Activated CD8-positive, alpha-beta T cell treated with anti-CD3 and anti-CD28 coated beads for 36 hours (primary cell): ENCODE results near the gene TFEB. TPM values are rescaled to one million over a fixed set of nuclear protein-coding genes. Genes with fewer than 3 reads are reported as not detected.

ENCODE experiments used
- ATAC-seq: fragments of 200-7000 bp; cut with Tn5 transposase; one replicate; pipeline ENCODE4 v1.10.0; 2021; ENCODE audit warnings: mild to moderate bottlenecking, moderate library complexity
- CTCF ChIA-PET: fragments of 350-600 bp; sonication (Branson Sonifier 250); formaldehyde crosslinking; loops from one replicate; lab custom pipeline; 2021; ENCODE audit warnings: antibody characterized with exemption; lab: Charles Lee
- POLR2A ChIA-PET: fragments of 350-600 bp; sonication (Branson Sonifier 250); formaldehyde crosslinking; loops from one replicate; lab custom pipeline; 2021; ENCODE audit warnings: antibody characterized with exemption; lab: Charles Lee
- DNase-seq: peaks from one replicate; pipeline ENCODE4 v3.0.0-alpha.2; 2020
- H3K27ac Mint-ChIP-seq: one replicate; pipeline ENCODE4 v1.8.0; 2021; ENCODE audit warnings: mild to moderate bottlenecking, mixed read lengths
- H3K27me3 Mint-ChIP-seq: one replicate; pipeline ENCODE4 v1.8.0; 2021; ENCODE audit warnings: mixed read lengths
- H3K36me3 Mint-ChIP-seq: one replicate; pipeline ENCODE4 v1.8.0; 2021; ENCODE audit warnings: low read depth, mixed read lengths
- H3K4me1 Mint-ChIP-seq: one replicate; pipeline ENCODE4 v1.8.0; 2021; ENCODE audit warnings: low read depth, mixed read lengths
- H3K4me3 Mint-ChIP-seq: one replicate; pipeline ENCODE4 v1.8.0; 2021; ENCODE audit warnings: mild to moderate bottlenecking, moderate library complexity, mixed read lengths
- H3K9me3 Mint-ChIP-seq: one replicate; pipeline ENCODE4 v1.8.0; 2021; ENCODE audit warnings: mixed read lengths
- intact Hi-C: fragments of 100-400 bp; cut with micrococcal nuclease; formaldehyde crosslinking; loops from one replicate; pipeline ENCODE4 v1.10.0; 2022
- total RNA-seq, 2 experiments: library from RNA; stranded (reverse); gene quantifications; one replicate each; pipeline ENCODE4 v1.2.3, GENCODE V29; 2021
- TF ChIP-seq, protein P1 (sequence below): fragments of 200-600 bp; IDR thresholded peaks from one replicate; pipeline ENCODE4 v1.8.0; 2022; ENCODE audit warnings: antibody characterized with exemption, mild to moderate bottlenecking

Gene TFEB
- total RNA-seq, 2 experiments from 2014 or later: 14.6 to 15.9 TPM

DNA sequence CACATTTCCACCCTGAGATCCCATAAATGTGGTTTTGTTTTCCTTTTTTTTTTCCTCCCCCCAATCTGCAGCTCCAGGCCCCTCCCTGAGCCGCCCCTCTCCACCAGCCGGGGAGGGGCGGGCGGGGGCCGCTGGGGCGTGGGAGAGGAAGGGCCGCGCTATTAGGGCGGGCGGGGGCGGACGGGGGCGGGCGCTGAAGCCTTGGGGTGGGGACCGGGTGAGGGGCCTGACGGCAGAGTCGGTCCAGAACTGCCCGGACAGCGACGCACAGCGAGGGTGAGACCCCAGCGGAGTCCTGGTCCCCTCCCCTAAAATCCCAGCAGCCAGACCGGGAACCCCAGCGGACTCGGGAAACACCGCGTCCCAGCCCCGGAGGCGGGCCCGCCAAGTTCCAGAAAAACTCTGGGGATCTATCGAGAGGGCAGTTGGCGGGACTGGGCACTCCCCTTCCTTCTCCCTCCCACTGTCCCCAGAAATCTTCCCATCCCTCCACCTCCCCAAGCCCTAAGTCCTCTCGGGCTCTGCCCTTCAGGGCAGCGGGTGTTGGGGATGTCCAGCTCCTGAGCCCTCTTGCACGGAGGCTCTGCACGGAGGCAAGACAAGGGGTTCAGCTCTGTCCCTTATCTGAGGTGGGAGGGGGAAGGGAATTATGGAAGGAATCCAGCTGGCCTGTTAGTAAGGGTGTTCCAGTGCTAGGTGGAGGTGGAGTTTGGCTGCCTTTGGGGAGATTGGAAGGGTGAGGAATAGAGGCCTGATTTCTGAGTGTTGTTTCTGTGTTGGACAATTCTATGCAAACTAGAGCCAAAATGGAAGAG is 45.4 kb upstream of the TFEB start, which contains the start of gene PRICKLE4:
Gene PRICKLE4 (plus strand): TSS at position 232 of the 815 bp plus-strand sequence. CDS start 2,692 bp downstream, outside the sequence.
- ChIA-PET POLR2A (no interaction called here), CTCF (interaction anchor here (1.1 to 12.8 kb wide), 6 partner anchors 8 to 324 kb away, joined by 3 to 214 read pairs (median 5); partner anchors contain the start of genes BYSL, MED20 and TAF8)
- Mint-ChIP-seq H3K36me3 (no peaks in the 10 kb centered on the region), H3K27me3 (peaks cover 6% of the 10 kb centered on the region), H3K27ac (peak within 1 kb of the TSS; percentile 42), H3K4me1 (peaks cover 18% of the 10 kb centered on the region), H3K4me3 (peak within 1 kb of the TSS; percentile 83), H3K9me3 (no peaks in the 10 kb centered on the region)
- intact Hi-C loops: loop anchor here (10.0 kb wide), 1 partner anchor 144 kb away; the partner anchor contains the start of genes BYSL and MED20
- TF ChIP-seq, protein P1, sequence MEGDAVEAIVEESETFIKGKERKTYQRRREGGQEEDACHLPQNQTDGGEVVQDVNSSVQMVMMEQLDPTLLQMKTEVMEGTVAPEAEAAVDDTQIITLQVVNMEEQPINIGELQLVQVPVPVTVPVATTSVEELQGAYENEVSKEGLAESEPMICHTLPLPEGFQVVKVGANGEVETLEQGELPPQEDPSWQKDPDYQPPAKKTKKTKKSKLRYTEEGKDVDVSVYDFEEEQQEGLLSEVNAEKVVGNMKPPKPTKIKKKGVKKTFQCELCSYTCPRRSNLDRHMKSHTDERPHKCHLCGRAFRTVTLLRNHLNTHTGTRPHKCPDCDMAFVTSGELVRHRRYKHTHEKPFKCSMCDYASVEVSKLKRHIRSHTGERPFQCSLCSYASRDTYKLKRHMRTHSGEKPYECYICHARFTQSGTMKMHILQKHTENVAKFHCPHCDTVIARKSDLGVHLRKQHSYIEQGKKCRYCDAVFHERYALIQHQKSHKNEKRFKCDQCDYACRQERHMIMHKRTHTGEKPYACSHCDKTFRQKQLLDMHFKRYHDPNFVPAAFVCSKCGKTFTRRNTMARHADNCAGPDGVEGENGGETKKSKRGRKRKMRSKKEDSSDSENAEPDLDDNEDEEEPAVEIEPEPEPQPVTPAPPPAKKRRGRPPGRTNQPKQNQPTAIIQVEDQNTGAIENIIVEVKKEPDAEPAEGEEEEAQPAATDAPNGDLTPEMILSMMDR: no peak
- DNase-seq (no peak), ATAC-seq (no peak)

DNA sequence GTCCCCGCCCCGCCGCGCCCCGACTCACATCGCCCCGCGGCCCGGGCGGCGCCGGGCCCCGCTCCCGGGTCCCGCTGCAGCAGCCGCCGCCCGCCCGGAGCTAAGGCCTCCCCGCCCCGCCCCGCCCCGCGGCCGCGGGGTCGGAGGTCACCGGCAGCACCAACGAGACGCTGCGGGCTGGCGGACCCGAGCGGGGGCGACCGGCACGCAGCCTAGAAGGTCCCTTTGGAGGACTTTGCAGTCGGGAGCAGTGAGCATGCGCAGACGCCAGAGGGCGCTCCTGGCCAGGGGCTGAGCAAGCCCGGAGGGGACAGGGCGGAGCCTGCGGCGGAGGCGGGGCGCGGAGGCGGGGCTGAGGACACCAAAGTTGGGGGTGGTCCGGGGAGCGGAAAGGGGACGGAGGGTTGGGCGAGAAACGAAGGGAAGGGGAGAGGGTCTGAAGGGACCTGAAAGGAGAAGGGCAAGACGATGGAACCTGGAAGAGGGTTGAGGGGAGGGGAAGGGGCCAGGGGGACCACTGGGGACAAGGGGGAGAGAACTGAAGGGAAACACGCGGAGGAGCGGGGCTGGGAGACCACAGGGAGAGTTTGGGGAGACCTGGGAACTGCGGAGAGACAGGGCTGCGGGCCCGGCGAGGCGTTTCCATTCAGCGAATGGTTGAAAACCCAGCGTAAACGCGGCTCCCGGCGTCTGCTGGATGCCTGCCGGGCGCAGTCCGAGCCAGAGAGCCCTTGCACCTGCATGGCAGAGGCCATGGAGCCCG is 44.6 kb upstream of the TFEB start, which contains the start of gene FRS3:
Gene FRS3 (minus strand): TSS at position 113 of the 763 bp plus-strand sequence. CDS start 2,913 bp downstream, outside the sequence.
- peak within 1 kb of the TSS; percentile 88 for H3K4me3 Mint-ChIP-seq

DNA sequence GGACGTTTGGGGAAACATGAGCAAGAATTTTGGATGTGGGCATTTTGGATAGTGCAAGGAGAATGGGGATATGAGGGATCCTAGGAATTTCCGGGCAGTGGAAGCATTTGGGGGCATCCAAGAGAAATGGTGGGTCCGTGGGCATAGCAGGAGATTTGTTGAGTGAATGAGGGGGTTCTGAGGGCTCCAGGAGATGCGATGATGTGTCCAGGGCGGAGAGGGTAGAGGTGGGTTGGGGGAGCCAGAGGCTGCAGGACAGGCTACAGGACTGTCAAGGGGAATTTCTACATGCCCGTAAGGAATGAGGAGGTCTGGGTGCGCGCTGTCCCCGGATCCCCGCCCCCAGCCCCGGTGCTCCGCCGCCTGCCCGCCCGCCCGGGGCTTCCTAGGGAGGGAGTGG is 43.9 kb upstream of the TFEB start:
- ATAC-seq (no peak), DNase-seq (no peak)
- TF ChIP-seq, protein P1: no peak
- CTCF ChIA-PET: interaction anchor here (0.6 to 12.8 kb wide), 3 partner anchors 49 to 267 kb away, joined by 3 to 214 read pairs (median 3); partner anchors contain the start of gene TAF8
- intact Hi-C loops: no loop called here
- no peaks in the 10 kb centered on the region for H3K9me3 Mint-ChIP-seq
- H3K36me3 Mint-ChIP-seq: peaks cover 3% of the 10 kb centered on the region
- peaks cover 6% of the 10 kb centered on the region for H3K27me3 Mint-ChIP-seq
- peaks cover 17% of the 10 kb centered on the region for H3K4me1 Mint-ChIP-seq
- H3K27ac Mint-ChIP-seq: peak overlapping the region; percentile 43
- POLR2A ChIA-PET: no interaction called here
- H3K4me3 Mint-ChIP-seq: peak overlapping the region; percentile 88

More for the DNA sequence above, 44.6 kb upstream of the TFEB start, which contains the start of gene FRS3:
- Mint-ChIP-seq H3K9me3 (no peaks in the 10 kb centered on the region), H3K27me3 (peaks cover 6% of the 10 kb centered on the region), H3K4me1 (peaks cover 17% of the 10 kb centered on the region), H3K27ac (peak within 1 kb of the TSS; percentile 43), H3K36me3 (no peaks in the 10 kb centered on the region)
- ChIA-PET POLR2A (no interaction called here), CTCF (interaction anchor here (0.6 to 12.8 kb wide), 5 partner anchors 8 to 266 kb away, joined by 3 to 214 read pairs (median 3); partner anchors contain the start of gene TAF8)
- peak; percentile 99 for DNase-seq
- peak; percentile 98 for ATAC-seq
- TF ChIP-seq, protein P1: peak; percentile 78
- intact Hi-C loops: loop anchor here (10.0 kb wide), 1 partner anchor 145 kb away; the partner anchor contains the start of genes BYSL and MED20

DNA sequence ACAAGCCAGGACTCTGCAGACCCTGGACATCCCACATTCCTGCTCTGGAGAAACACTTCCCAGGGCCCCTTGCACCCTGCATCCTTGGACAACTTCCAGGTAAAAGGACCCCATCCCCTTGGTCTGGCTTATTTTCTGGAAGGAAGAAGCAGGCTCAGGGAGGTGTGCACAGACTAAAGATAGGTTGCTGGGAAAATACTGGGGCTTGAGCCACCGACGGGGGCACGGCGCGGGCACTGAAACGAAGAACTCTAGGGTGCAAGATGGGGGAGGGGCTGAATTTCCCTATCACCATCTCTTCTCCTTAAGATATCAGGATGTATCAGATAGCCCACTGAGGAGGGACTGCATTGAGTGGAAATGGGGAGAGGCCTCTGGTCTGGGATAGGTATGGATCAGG is 43.5 kb upstream of the TFEB start:
- POLR2A ChIA-PET: interaction anchor here (0.7 to 3.2 kb wide), 3 partner anchors 9 to 142 kb away, joined by 3 to 12 read pairs (median 3); partner anchors contain the start of genes BYSL, MED20 and TOMM6
- Mint-ChIP-seq H3K4me3 (peak overlapping the region; percentile 88), H3K36me3 (peaks cover 4% of the 10 kb centered on the region), H3K9me3 (no peaks in the 10 kb centered on the region), H3K4me1 (peaks cover 17% of the 10 kb centered on the region), H3K27ac (no peak overlapping the region), H3K27me3 (peaks cover 6% of the 10 kb centered on the region)
- TF ChIP-seq, protein P1: no peak
- DNase-seq: no peak
- intact Hi-C loops: no loop called here
- CTCF ChIA-PET: interaction anchor here (2.7 to 4.5 kb wide), 2 partner anchors 8 to 73 kb away, joined by 11 to 26 read pairs; partner anchors contain the start of gene TOMM6
- no peak for ATAC-seq
